Lower leg skin (tissue), 3 donors: ENCODE data around the gene CLIC1.

Experiments used
- CTCF ChIP-seq, 3 donors: fragments of 450-650 bp; IDR thresholded peaks; one replicate each; pipeline ENCODE4 v1.5.1; 2016; ENCODE audit warnings: antibody characterized with exemption in 3 of 3, mild to moderate bottlenecking in 3 of 3, moderate library complexity in 2 of 3
- POLR2A ChIP-seq, 2 donors: fragments of 450-650 bp; IDR thresholded peaks; one replicate each; pipeline ENCODE4 v1.6.1; 2016 to 2017; ENCODE audit warnings: antibody characterized with exemption in 2 of 2, mild to moderate bottlenecking in 1 of 2, moderate library complexity in 1 of 2

DNA sequence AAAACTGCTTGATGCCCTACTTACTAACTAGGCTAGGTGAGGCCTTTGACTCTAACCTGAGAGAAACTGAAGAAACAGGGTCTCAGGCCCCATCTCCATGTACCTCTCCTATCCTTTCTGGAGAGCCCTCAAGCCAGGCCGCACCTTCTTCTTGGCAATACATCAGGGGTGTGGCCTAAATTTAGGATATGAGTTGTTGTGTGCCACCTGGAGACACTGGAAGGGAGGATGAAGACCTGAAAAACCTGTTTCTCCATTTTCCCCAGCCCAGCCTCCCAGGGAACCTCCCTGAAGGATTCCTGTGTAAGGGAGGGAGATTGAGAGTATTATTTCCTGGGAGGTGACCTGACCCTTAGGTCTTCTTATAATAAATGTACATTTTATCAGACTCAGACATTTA is 18.1 kb downstream of the CLIC1 start:
- TF ChIP-seq CTCF (IDR thresholded peaks at IDR 0.05) (no peak), POLR2A (IDR thresholded peaks at IDR 0.05) (no peak)
